ENCODE results near the gene INTU. TPM values are rescaled to one million over a fixed set of nuclear protein-coding genes. Genes with fewer than 3 reads are reported as not detected.

The INTU gene
- total RNA-seq, 1 donor from 2014 or later, result 4.1 TPM

GRCh38 chr4:127730142-127730913 is 97.6 kb downstream of the INTU start, which contains the start of gene SLC25A31:
Gene SLC25A31, plus strand, starts transcription at chr4:127730400. Its CDS starts 146 bp downstream, at chr4:127730546.
- DNase-seq (ENCODE audit: missing footprints), result no peak
- intact Hi-C loops (cut with DNase I), result no loop called here
- no peak for ATAC-seq

GRCh38 chr4:127731406-127731805 is 98.6 kb downstream of the INTU start:
- intact Hi-C loops (cut with DNase I), result no loop called here
- DNase-seq (ENCODE audit: missing footprints) (no peak), ATAC-seq (no peak)

DNA sequence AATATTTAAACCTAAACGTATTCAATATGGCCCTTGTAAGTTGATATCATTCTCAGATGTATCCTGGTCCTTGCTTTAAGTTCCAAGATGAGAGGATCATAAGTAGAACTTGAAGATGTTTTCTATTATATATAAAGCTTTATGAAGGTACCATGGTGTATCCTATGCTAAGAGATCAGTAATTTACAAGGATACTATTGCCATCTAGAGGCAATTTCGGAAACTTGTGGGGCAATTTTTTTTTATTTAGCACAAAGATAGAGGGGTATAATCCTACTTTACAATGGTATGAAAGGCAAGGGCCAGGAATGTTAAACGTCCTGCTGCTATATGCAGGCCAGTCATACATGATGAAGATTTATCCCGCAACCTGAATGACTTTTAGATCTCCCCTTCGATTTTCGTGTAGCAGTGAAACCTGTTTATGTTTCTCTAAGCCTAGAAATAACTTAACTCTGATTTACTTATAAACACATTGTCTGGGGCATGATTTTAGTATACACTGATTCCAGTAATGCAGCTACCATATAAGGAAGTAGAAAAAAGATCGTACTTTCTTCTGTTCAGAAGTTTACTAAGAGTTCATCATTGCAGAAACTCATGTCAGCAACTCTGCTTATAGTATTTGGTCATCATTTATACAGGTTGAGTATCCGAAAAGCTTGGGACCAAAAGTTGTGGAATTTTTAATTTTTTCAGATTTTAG is 100.0 kb downstream of the INTU start:
- no peak for ATAC-seq
- DNase-seq (ENCODE audit: missing footprints), result no peak
- intact Hi-C loops (cut with DNase I), result loop anchor here (2.0 kb wide), 1 partner anchor 128 kb away; no protein-coding TSS in a partner anchor

GRCh38 chr4:127734976-127735375 is 102.2 kb downstream of the INTU start:
- intact Hi-C loops (cut with DNase I), result no loop called here
- DNase-seq (ENCODE audit: missing footprints), result no peak
- ATAC-seq, result no peak

- DNase-seq (ENCODE audit: missing footprints) (no peak), ATAC-seq (no peak)
- intact Hi-C loops (cut with DNase I), result no loop called here
Measured at GRCh38 chr4:127737295-127737694, 104.5 kb downstream of the INTU start.

DNA sequence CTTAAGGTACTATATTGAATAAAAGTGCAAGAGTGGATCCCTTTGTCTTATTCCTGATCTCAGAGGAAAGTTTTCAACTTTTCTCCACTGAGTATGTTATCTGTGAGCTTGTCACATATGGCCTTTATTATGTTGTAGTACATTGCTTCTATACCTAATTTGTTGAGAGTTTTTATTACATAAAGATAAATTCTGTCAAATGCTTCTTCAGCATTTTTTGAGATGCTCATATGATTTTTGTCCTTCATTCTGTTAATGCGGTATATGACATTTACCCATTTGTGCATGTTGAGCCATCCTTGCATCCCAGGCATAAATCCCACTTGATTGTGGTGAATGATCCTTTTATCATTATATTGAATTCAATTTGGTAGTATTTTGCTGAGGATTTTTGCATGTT is 108.5 kb downstream of the INTU start:
- intact Hi-C loops (cut with DNase I), result no loop called here
- DNase-seq (ENCODE audit: missing footprints), result no peak
- ATAC-seq, result no peak

DNA sequence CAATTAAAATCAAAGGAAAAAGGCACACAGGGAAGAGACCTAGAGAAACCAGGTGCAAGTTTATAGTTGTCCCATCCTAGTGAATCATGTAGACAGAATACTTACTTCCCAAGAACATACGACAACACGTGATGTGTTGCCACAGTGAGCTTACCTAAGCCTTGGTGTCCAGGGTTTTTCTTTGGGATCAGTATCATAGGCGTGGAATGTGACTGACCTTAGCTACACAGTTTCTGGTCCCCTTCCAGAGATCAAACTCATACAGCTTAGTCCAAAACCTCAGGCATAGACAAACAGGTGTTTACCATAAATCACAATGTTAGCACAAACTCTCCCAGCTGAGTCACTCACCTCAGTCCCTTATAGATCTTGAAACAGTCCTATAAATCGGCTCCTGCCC is 115.1 kb downstream of the INTU start:
- ATAC-seq (no peak), DNase-seq (ENCODE audit: missing footprints) (no peak)
- intact Hi-C loops (cut with DNase I), result no loop called here

GRCh38 chr4:127748957-127749356 is 116.2 kb downstream of the INTU start:
- no peak for DNase-seq (ENCODE audit: missing footprints)
- ATAC-seq, result no peak
- intact Hi-C loops (cut with DNase I), result no loop called here

DNA sequence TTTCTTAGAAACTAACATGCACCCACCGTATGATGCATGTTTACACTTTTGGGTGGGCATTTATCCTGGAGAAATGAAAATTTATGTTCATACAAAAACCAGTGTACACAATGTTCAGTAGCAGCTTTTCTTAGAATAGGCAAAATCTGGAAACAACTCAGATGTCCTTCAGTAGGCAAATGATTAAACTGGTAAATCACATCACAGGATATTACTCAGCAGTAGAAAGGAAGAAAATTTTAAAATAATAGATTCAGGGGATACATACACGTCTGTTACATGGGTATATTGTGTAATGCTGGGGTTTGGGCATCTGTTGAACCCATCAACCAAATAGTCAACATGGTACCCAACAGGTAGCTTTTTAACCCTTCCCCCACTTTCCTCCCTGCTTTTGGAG is 124.1 kb downstream of the INTU start:
- intact Hi-C loops (cut with DNase I), result no loop called here
- ATAC-seq (no peak), DNase-seq (ENCODE audit: missing footprints) (no peak)

GRCh38 chr4:127759228-127759820 is 126.6 kb downstream of the INTU start:
- ATAC-seq, result no peak
- intact Hi-C loops (cut with DNase I), result no loop called here
- no peak for DNase-seq (ENCODE audit: missing footprints)

DNA sequence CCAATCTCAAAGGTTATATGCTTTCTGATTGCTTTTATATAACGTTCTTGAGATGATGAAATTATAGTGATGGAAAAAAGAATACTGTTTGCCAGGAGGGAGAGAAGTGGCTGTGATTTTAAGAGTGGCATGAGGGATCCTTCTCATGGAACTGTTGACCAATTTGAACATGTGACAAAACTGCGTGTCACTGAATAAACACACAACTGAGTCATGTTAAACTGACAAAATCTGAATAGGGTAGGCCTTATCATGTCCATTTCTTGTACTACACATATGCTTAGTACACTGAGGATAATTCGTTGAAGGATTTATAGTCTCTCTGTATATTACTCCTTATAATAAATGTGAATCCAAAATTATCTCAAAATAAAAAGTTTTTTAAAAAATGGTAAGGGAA is 127.1 kb downstream of the INTU start:
- intact Hi-C loops (cut with DNase I), result no loop called here
- ATAC-seq (no peak), DNase-seq (ENCODE audit: missing footprints) (no peak)

DNA sequence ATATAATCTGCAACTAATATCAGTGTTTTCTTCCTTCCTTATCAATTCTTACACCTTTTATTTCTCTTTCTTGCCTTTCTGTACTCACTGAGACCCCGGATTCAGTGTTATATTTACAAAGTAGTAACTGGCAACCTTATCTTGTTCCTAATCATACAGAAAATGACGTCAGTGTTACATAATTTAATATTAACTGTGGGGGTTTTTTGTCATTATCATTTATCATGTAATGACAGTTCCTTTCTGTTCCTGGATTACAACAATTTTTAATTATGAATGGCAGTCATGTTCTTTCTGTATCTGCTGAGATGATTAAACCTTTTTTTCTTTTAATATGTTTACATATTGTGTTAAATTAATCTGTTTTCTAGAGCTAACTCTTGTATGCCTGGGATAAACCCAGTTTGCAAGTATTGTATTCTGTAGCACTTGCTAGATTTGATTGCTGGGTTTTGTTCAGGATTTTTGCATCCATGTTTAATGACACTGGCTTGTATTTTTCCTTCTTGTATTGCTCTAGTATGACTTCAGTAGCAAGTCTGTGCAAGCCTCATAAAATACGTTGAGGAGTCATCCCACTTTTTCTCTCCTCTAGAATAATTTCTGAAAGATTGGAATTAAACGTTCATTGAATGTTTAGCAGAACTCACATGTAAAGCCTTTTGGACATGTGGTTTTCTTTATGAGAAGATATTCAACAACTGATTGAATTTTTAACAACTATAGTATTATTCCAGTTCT is 138.9 kb downstream of the INTU start:
- no peak for ATAC-seq
- no peak for DNase-seq (ENCODE audit: missing footprints)
- intact Hi-C loops (cut with DNase I), result no loop called here

DNA sequence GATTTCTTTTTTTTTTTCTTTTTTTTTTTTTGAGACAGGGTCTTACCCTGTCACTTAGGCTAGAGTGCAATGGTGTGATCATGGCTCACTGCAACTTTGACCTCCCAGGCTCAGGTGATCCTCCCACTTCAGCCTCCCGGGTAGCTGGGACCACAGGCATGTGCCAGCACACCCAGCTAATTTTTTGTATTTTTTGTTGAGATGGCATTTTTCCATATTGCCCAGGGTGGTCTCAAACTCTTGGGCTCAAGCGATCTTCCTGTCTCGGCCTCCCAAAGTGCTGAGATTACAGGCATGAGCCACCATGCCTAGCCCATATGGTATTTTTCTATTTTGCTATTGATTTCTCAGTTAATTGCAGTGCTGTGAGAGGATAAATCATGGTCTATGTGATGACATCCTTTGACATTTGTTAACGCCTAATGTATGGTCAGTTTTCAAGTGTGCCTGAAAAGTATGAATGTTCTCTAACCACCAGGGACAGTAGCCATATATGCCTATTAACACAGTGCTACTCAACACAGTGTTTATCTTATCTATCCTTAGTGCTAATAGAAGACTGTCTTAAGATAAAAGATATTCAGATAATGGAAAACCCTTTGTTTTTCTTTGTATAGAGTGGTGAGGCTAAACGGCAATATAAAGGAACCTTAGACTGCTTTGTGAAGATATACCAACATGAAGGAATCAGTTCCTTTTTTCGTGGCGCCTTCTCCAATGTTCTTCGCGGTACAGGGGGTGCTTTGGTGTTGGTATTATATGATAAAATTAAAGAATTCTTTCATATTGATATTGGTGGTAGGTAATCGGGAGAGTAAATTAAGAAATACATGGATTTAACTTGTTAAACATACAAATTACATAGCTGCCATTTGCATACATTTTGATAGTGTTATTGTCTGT is 140.3 kb downstream of the INTU start:
- intact Hi-C loops (cut with DNase I), result no loop called here
- no peak for ATAC-seq
- DNase-seq (ENCODE audit: missing footprints), result no peak

DNA sequence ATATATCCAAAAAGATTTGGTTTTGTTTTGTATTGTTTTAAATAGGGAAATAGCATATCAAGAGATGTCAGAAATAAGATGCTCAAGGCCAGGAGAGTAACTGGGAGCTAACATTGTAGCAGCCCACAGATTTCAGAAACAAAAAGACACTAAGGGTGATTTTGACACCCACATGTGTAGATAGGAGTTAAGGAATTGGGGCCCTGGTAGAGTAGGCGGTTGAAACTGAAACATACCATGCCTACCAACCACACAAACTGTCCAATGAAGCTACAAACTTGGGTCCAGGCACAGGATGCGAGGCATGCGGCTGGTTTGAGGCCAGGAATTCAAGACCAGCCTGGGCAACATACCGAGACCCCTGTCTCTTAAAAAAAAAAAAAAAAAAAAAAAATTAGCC is 143.1 kb downstream of the INTU start:
- intact Hi-C loops (cut with DNase I), result no loop called here
- ATAC-seq, result no peak
- no peak for DNase-seq (ENCODE audit: missing footprints)

Other genes starting within 250 kb of the INTU start
- not detected for gene SLC25A31, start 97.4 kb downstream of the INTU start, total RNA-seq
- 6.2 TPM for gene HSPA4L, start 149.4 kb downstream of the INTU start, total RNA-seq
- 1.1 TPM for gene PLK4, start 247.9 kb downstream of the INTU start, total RNA-seq

Data from Right ventricle myocardium inferior (tissue), 1 donor.